ENCODE data around the gene TMEM238.

- TF ChIP-seq GATA3 (IDR thresholded peaks at IDR 0.05; ENCODE audit: low read depth, low read length) (no peak), GATA2 (IDR thresholded peaks at IDR 0.05; ENCODE audit: low read depth, low read length) (no peak)
These were observed 2.4 kb upstream of the TMEM238 start for GRCh38 chr19:55386493-55386971.
